K562 (cell line): Measurements from ENCODE around the gene MPZL1. TPM values are rescaled to one million over a fixed set of nuclear protein-coding genes. Genes with fewer than 3 reads are reported as not detected.

Experiments
- ARID2 ChIP-seq: fragments of 450-650 bp; IDR thresholded peaks from 2 replicates; pipeline ENCODE4 v1.6.1; 2017; ENCODE audit warnings: antibody characterized with exemption, mild to moderate bottlenecking
- BDP1 ChIP-seq: IDR thresholded peaks from 3 replicates; pipeline ENCODE4 v1.6.1; 2011; ENCODE audit not compliant: insufficient read length, insufficient read depth
- KDM5B ChIP-seq: fragments of 200-600 bp; sonication (generic); IDR thresholded peaks from 2 replicates; pipeline ENCODE4 v1.6.1; 2012; ENCODE audit warnings: low read depth, mild to moderate bottlenecking, moderate library complexity, low read length, control low read depth, inconsistent platforms; ENCODE audit not compliant: insufficient replicate concordance
- TAF1 ChIP-seq: IDR thresholded peaks from 2 replicates; pipeline ENCODE4 v1.6.1; 2011; ENCODE audit warnings: mild to moderate bottlenecking, low read length, moderate library complexity; ENCODE audit not compliant: insufficient read depth, control insufficient read depth, severe bottlenecking; ENCODE audit errors: extremely low read depth
- TAF7 ChIP-seq: fragments of 450-650 bp; IDR thresholded peaks from 2 replicates; pipeline ENCODE4 v1.6.1; 2016; ENCODE audit warnings: missing genetic modification characterization, missing compliant biosample characterization
- TCF3 ChIP-seq: sonication (generic); formaldehyde crosslinking; IDR thresholded peaks from 2 replicates; pipeline ENCODE4 v1.4.0; 2020; ENCODE audit warnings: mild to moderate bottlenecking, missing genetic modification reagents
- ZNF717 ChIP-seq: fragments of 250-450 bp; sonication (Bioruptor Pico); IDR thresholded peaks from 2 replicates; pipeline ENCODE4 v1.5.0; 2021
- ZNF785 ChIP-seq: fragments of 250-450 bp; sonication (Bioruptor Pico); IDR thresholded peaks from 2 replicates; pipeline ENCODE4 v1.4.0; 2020; ENCODE audit warnings: mild to moderate bottlenecking
- polyA plus RNA-seq, 8 experiments: library from polyadenylated mRNA; depleted of rRNA in 4 of 8; stranded (reverse) in 5 of 8; unstranded in 3 of 8; fragments of >200 nt; fragmentation: Nextera tagmentation in 2 of 8; fragmentation: Illumina TruSeq in 1 of 8; extraction: Ambion mirVana in 2 of 8; extraction: Trizol in 1 of 8; gene quantifications; 2 replicates each; pipeline versions ENCODE4 v1.2.1 to v1.2.3, GENCODE V29; 2011 to 2014; ENCODE audit warnings: inconsistent platforms in 1 of 8, missing spikeins in 1 of 8
- total RNA-seq, 7 experiments: library from RNA; depleted of rRNA in 6 of 7; stranded (reverse); fragments of >200 nt in 6 of 7; fragmentation: Illumina TruSeq in 2 of 7; extraction: Trizol in 2 of 7; gene quantifications; 2 replicates each; pipeline versions ENCODE4 v1.2.1 to v1.2.3, GENCODE V29; 2011 to 2021; ENCODE audit warnings: low replicate concordance in 1 of 7
- TF ChIP-seq, protein P1 (sequence below): fragments of 450-650 bp; IDR thresholded peaks from 2 replicates; pipeline ENCODE4 v1.6.1; 2016; ENCODE audit warnings: low read depth
- TF ChIP-seq, protein P2 (sequence below): fragments of 250-450 bp; sonication (Bioruptor Pico); IDR thresholded peaks from 2 replicates; pipeline ENCODE4 v1.6.1; 2021; ENCODE audit warnings: mild to moderate bottlenecking

MPZL1 gene
- total and polyA plus RNA-seq, 9 of the 15 experiments (the other 6 are each of a cell fraction or from before 2014, with no cell fraction given), result 14.5 to 153 (median 66.5) TPM

DNA sequence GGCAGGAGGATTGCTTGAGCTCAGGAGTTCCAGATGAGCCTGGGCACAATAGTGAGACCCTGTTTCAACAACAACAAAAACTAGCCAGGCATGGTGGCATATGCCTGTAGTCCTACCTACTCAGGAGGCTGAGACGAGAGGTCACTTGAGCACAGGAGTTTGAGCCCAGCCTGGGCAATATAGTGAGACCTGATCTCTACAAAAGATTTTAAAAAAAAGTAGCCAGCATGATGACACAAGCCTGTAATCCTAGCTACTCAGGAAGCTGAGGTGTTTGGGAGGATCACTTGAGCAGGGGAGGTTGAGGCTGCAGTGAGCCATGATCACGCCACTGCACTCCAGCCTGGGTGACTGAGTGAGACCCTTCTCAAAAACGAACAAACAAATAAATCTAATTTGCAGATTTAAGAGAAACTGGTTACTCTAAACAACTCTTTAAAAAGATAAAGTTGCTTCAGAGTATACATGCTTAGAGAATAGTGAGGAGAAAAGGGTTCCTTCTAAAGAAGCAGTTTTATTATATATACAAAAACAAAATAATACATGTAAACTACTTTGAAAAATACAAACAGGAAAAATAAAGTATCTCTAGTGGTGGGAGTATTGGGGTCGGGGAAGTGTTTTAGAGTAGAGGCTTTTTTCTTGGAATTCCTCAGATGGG lies 103.8 kb downstream of the MPZL1 start (continued):
- TF ChIP-seq BDP1, result no peak
- TF ChIP-seq ZNF717 (CRISPR knock-in tag), result no peak
- no peak for TF ChIP-seq TAF7 (tag)
- TF ChIP-seq ARID2, result no peak
- no peak for TF ChIP-seq ZNF785 (CRISPR knock-in tag)
- TF ChIP-seq, protein P1, sequence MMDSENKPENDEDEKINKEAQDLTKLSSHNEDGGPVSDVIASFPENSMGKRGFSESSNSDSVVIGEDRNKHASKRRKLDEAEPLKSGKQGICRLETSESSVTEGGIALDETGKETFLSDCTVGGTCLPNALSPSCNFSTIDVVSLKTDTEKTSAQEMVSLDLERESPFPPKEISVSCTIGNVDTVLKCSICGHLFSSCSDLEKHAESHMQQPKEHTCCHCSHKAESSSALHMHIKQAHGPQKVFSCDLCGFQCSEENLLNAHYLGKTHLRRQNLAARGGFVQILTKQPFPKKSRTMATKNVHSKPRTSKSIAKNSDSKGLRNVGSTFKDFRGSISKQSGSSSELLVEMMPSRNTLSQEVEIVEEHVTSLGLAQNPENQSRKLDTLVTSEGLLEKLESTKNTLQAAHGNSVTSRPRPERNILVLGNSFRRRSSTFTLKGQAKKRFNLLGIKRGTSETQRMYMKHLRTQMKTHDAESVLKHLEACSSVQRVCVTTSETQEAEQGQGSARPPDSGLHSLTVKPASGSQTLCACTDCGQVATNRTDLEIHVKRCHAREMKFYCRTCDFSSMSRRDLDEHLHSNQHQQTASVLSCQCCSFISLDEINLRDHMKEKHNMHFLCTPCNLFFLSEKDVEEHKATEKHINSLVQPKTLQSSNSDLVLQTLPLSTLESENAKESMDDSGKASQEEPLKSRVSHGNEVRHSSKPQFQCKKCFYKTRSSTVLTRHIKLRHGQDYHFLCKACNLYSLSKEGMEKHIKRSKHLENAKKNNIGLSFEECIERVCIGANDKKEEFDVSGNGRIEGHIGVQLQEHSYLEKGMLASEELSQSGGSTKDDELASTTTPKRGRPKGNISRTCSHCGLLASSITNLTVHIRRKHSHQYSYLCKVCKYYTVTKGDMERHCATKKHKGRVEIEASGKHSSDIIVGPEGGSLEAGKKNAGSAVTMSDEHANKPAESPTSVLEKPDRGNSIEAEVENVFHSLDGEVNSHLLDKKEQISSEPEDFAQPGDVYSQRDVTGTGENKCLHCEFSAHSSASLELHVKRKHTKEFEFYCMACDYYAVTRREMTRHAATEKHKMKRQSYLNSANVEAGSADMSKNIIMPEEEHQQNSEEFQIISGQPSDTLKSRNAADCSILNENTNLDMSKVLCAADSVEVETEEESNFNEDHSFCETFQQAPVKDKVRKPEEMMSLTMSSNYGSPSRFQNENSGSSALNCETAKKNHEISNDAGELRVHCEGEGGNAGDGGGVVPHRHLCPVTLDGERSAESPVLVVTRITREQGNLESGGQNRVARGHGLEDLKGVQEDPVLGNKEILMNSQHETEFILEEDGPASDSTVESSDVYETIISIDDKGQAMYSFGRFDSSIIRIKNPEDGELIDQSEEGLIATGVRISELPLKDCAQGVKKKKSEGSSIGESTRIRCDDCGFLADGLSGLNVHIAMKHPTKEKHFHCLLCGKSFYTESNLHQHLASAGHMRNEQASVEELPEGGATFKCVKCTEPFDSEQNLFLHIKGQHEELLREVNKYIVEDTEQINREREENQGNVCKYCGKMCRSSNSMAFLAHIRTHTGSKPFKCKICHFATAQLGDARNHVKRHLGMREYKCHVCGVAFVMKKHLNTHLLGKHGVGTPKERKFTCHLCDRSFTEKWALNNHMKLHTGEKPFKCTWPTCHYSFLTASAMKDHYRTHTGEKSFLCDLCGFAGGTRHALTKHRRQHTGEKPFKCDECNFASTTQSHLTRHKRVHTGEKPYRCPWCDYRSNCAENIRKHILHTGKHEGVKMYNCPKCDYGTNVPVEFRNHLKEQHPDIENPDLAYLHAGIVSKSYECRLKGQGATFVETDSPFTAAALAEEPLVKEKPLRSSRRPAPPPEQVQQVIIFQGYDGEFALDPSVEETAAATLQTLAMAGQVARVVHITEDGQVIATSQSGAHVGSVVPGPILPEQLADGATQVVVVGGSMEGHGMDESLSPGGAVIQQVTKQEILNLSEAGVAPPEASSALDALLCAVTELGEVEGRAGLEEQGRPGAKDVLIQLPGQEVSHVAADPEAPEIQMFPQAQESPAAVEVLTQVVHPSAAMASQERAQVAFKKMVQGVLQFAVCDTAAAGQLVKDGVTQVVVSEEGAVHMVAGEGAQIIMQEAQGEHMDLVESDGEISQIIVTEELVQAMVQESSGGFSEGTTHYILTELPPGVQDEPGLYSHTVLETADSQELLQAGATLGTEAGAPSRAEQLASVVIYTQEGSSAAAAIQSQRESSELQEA, result no peak
- TF ChIP-seq TAF1, result no peak
- TF ChIP-seq, protein P2, sequence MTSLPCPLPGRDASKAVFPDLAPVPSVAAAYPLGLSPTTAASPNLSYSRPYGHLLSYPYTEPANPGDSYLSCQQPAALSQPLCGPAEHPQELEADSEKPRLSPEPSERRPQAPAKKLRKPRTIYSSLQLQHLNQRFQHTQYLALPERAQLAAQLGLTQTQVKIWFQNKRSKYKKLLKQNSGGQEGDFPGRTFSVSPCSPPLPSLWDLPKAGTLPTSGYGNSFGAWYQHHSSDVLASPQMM, result no peak
- no peak; the same call in 1 of the 2 replicates for TF ChIP-seq TCF3
- TF ChIP-seq KDM5B, result no peak
